Peyer's patch (tissue), 4 donors: ENCODE results near the gene AKAP12.

Source experiments
- POLR2A ChIP-seq, 2 donors: fragments of 450-650 bp; IDR thresholded peaks; one replicate each; pipeline ENCODE4 v1.5.1; 2017; ENCODE audit warnings: antibody characterized with exemption in 2 of 2, mild to moderate bottlenecking in 2 of 2, moderate library complexity in 2 of 2
- TF ChIP-seq, protein P1 (sequence below), 6 experiments: fragments of 450-650 bp in 4 of 6; fragments of 200-600 bp in 2 of 6; sonication (generic) in 1 of 6; IDR thresholded peaks; one replicate each; pipeline ENCODE4 v1.5.1; 2017 to 2019; ENCODE audit warnings: antibody characterized with exemption in 6 of 6, mild to moderate bottlenecking in 3 of 6, moderate library complexity in 1 of 6

DNA sequence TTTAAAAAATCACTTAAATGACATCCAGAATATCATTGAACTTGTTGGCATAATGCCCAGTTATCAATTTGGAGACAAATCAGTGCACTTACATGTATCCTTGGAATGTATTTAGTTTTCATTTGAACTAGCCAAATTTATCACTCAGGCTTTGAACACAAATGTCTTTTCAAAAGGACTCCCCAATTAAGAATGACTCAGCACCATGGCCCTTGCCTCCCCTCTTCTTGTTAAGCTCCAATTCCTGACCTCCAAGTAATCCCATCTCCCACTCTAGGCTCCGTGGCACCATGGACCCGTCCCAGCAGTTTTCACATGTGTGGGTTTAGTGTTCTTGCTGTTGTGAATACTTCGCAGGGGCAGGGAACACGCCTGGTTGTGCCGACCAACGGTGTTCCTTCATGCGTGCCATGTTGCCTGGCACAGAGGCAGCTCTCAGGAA is 2.7 kb downstream of the AKAP12 start:
- TF ChIP-seq, protein P1, sequence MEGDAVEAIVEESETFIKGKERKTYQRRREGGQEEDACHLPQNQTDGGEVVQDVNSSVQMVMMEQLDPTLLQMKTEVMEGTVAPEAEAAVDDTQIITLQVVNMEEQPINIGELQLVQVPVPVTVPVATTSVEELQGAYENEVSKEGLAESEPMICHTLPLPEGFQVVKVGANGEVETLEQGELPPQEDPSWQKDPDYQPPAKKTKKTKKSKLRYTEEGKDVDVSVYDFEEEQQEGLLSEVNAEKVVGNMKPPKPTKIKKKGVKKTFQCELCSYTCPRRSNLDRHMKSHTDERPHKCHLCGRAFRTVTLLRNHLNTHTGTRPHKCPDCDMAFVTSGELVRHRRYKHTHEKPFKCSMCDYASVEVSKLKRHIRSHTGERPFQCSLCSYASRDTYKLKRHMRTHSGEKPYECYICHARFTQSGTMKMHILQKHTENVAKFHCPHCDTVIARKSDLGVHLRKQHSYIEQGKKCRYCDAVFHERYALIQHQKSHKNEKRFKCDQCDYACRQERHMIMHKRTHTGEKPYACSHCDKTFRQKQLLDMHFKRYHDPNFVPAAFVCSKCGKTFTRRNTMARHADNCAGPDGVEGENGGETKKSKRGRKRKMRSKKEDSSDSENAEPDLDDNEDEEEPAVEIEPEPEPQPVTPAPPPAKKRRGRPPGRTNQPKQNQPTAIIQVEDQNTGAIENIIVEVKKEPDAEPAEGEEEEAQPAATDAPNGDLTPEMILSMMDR (IDR thresholded peaks at IDR 0.05) = no peak
- TF ChIP-seq POLR2A (IDR thresholded peaks at IDR 0.05) = no peak
